LNCAP (cell line): ENCODE results near the gene KIAA0753.

Experiments used
- TF ChIP-seq, protein P1 (sequence below): fragments of 450-650 bp; IDR thresholded peaks from 2 replicates; pipeline ENCODE4 v1.5.1; 2017; ENCODE audit warnings: mild to moderate bottlenecking

The KIAA0753 gene

DNA sequence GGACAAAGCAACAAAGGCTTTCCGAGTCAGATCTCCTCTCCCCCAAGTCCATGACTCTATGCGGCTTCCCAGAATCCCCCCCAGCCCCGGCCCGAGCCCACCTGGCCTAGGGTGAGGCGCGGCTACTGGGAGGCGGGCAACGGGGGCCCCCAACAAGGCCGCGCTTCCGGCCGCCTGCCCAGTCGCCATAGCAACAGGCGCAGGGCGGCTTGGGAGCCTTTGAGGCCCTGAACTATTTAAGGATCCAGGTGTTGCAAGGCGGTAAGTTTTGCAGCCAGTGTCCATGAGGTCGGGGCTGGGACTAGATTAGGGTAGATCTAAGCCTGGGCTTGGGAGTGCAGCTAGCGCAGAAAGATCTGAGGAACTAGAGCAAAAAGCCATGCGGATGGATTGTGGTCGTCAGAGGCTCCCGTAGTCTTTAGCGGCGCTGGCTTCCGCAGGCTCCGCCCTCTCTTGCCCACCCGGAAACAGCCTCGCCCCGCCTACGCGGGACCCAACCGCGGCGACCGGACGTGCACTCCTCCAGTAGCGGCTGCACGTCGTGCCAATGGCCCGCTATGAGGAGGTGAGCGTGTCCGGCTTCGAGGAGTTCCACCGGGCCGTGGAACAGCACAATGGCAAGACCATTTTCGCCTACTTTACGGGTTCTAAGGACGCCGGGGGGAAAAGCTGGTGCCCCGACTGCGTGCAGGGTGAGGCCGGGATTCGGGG is at the start of gene KIAA0753, which contains the start of gene TXNDC17:
TSS of gene KIAA0753 (minus strand) at position 176 of the 711 bp plus-strand sequence. CDS start 5,608 bp downstream, outside the sequence.
TSS of gene TXNDC17 (plus strand) at position 525 of the 711 bp plus-strand sequence. CDS start at position 548, 23 bp downstream.
- TF ChIP-seq, protein P1, sequence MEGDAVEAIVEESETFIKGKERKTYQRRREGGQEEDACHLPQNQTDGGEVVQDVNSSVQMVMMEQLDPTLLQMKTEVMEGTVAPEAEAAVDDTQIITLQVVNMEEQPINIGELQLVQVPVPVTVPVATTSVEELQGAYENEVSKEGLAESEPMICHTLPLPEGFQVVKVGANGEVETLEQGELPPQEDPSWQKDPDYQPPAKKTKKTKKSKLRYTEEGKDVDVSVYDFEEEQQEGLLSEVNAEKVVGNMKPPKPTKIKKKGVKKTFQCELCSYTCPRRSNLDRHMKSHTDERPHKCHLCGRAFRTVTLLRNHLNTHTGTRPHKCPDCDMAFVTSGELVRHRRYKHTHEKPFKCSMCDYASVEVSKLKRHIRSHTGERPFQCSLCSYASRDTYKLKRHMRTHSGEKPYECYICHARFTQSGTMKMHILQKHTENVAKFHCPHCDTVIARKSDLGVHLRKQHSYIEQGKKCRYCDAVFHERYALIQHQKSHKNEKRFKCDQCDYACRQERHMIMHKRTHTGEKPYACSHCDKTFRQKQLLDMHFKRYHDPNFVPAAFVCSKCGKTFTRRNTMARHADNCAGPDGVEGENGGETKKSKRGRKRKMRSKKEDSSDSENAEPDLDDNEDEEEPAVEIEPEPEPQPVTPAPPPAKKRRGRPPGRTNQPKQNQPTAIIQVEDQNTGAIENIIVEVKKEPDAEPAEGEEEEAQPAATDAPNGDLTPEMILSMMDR, result no peak

DNA sequence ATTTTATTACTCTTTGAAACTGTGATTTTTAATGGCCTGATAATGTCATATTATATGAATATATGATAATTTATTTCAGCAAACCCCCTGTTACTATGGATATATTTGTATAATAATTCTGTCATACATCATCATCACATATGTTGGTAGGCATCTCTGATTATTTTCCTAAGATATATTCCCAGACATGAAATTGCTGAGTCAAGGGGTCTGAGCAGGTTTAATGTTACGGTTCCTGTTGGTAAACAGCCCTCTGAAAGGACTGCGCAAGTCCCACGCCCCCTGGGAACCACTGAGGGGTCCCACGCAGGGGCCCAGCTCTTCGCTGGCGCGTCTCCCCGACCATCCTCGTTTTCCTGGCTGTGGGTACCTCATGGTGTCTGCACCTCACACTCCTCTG is 48.4 kb upstream of the KIAA0753 start:
- TF ChIP-seq, protein P1, result no peak

DNA sequence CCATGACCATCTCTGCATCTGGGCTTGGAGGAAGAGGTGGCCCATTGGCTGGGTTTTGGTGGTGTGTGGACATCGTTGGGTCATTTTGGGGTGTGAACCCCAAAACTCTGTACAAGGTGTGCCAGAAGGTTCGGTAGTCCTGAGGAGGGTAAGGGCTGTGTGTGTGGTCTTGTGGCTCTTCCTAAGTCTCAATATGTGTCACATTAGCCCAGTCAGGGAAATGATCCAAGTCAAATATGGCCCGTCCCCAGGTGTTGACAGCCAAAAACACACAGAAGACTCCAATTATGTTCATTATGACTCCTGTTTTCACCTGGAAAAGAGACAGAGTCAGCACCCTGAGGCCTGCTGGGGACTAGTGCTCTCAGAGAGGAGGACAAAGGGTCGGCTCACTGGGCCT is 45.5 kb upstream of the KIAA0753 start:
- TF ChIP-seq, protein P1, result no peak

GRCh38 chr17:6684881-6685767 is 44.6 kb upstream of the KIAA0753 start:
- TF ChIP-seq, protein P1, result no peak

DNA sequence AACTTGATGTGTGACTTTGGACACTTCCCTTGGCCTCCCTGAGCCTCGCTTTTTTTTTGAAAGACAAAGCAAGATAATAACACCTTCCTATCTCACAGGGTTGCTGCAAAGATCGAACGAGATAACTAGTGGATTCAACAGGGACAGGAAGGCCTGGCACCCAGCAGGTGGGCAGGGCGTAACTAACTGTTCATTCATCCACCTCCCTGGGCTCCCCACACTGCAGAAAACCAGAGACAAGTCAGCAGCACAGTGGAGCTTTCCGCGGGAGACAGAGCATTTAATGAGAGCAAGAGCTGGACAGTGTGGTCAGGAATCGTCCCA is 43.9 kb upstream of the KIAA0753 start:
- TF ChIP-seq, protein P1, result no peak

DNA sequence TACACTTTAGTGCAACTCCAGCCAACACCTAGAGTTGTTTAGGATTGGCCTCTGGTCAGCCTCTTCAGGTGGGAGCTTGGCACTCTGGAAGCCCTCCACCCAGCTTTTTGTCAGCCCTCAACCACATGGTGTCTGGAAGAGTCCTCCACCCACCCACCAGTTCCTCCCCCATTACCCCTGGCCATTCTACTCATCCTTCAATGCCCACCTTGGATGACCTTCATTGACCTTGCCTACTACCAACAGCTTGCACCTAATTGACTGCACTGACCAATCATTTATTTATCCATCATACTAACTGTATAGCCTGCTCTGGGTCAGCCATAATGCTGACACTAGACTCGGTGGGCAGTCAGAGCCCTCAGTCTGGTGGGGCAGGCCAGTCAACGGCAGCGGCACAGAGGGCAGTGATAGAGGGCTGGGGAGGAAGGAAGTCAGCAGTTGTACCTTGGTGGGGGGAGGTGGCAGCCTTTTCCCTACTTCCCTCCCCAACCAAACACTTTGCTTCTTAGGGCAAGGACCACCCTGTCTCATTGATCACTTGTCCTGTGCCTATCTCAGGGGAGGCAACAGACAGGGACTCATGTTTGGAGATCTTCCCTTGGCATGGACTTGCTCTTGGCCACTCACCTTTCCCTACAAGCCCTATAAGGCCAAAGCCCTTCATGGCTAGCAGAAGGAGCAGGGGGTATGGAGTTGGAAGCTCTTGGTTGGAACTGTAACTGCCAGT is 43.4 kb upstream of the KIAA0753 start:
- TF ChIP-seq, protein P1, result no peak

DNA sequence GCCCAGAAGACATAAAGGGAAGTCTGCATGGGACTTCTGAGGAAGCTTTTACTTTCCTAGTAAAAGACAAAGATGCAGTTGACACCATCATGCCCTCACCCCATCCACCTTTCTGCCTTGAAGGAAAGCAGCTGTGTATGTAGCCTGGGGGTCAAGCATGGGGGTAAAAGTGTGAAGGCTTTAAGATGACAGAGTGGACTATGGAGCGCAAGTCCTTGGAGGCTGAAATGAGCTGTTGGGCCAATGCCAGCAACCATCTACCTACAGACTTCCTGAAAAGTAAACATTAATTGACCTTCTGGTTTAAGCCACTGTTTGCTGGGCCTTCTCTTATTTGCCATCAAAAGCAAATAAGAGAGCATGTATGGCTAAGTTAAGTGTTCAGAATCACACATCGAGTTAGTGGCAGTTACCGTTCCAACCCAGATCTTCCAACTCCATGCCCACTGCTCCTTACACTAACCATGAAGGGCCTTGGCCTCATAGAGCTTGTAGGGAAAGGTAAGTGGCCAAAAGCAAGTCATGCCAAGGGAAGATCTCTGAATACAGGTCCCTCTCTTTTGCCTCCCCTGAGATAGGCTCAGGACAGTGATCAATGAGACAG is 42.7 kb upstream of the KIAA0753 start:
- TF ChIP-seq, protein P1, result no peak
